Transverse colon (tissue), 3 donors: ENCODE results near the gene DNMBP.

ENCODE experiments used
- EP300 ChIP-seq: sonication (generic); formaldehyde crosslinking; IDR thresholded peaks from one replicate; pipeline ENCODE4 v1.6.1; 2017; ENCODE audit warnings: antibody characterized with exemption, low read depth
- POLR2A ChIP-seq: fragments of 450-650 bp; IDR thresholded peaks from one replicate; pipeline ENCODE4 v1.6.1; 2016; ENCODE audit warnings: antibody characterized with exemption, mild to moderate bottlenecking, moderate library complexity
- TF ChIP-seq, protein P1 (sequence below), 5 experiments: fragments of 200-600 bp in 3 of 5; fragments of 450-650 bp in 2 of 5; sonication (generic) in 3 of 5; IDR thresholded peaks; 1 replicate in 2 of 5; 2 replicates in 3 of 5; pipeline ENCODE4 v1.5.1; 2016 to 2017; ENCODE audit warnings: antibody characterized with exemption in 5 of 5, inconsistent platforms in 3 of 5, mild to moderate bottlenecking in 2 of 5, moderate library complexity in 1 of 5

DNA sequence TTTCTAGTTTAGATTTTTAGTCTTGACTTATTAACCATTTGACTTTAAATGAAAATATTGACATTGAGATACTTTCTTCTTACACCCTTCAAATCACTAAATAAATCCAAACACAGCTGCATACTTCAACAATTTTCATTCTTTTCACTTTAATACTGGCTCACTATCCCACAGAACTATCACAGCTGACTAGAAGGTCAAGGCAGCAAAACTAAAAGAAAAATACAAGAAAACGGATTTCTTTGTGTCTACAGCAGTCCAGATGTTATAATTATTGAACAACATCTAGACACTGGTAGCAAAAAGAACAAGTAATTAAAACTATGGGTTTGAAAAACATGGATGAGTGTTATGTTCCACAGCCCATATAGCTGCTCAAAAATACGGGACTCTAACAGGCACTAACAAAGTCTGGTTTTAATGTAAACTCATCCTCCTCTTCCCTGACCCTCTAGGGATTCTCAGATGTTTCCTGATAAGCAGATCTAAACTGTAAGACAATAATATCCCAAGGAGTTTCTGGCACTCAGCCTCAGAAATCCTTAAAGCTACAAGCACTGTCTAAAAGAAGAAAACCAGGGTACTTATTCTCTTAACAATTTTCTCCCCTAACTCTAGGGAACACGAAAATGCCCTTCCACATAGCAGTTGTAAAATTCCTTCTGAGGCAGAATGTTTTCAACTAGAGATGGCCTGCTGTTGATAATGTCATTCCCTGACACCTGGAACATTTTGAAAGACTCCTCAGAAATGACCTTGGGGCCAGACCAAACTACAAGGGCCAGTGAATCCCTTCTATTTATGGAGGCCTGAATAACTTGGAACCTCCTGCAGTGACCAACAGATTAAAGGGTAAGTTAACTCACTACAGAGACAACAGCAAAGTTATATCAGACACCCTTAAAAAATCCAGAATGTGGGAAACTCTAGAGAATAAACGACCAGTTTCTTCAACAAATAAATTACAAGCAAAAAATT is 12.8 kb downstream of the DNMBP start:
- TF ChIP-seq EP300 (no peak), POLR2A (no peak)
- TF ChIP-seq, protein P1, sequence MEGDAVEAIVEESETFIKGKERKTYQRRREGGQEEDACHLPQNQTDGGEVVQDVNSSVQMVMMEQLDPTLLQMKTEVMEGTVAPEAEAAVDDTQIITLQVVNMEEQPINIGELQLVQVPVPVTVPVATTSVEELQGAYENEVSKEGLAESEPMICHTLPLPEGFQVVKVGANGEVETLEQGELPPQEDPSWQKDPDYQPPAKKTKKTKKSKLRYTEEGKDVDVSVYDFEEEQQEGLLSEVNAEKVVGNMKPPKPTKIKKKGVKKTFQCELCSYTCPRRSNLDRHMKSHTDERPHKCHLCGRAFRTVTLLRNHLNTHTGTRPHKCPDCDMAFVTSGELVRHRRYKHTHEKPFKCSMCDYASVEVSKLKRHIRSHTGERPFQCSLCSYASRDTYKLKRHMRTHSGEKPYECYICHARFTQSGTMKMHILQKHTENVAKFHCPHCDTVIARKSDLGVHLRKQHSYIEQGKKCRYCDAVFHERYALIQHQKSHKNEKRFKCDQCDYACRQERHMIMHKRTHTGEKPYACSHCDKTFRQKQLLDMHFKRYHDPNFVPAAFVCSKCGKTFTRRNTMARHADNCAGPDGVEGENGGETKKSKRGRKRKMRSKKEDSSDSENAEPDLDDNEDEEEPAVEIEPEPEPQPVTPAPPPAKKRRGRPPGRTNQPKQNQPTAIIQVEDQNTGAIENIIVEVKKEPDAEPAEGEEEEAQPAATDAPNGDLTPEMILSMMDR (IDR thresholded peaks at IDR 0.05) = no peak
